TTC549 (cell line): ENCODE measurements around the gene LIPC.
"Not testable (repeated sequence)": the region's sequence is repeated elsewhere in the genome, so short reads cannot be mapped to it uniquely, and the experiment has no call there.

Experiments
- FAIRE-seq: peaks from 2 replicates; lab custom pipeline; 2012; peaks lifted over from hg19 to GRCh38; lab: Jason Lieb, UNC

LIPC gene

GRCh38 chr15:58589047-58589446, 157.3 kb downstream of the LIPC start:
- no peak for FAIRE-seq

GRCh38 chr15:58590236-58590635, 158.4 kb downstream of the LIPC start:
- FAIRE-seq = no peak

- FAIRE-seq = no peak
Measured at GRCh38 chr15:58590926-58591325, 159.1 kb downstream of the LIPC start.

GRCh38 chr15:58593870-58594269, 162.1 kb downstream of the LIPC start:
- no peak for FAIRE-seq

GRCh38 chr15:58594898-58595297, 163.1 kb downstream of the LIPC start:
- FAIRE-seq = no peak

GRCh38 chr15:58595516-58596263, 163.9 kb downstream of the LIPC start:
- no peak for FAIRE-seq

GRCh38 chr15:58597943-58598828, 166.4 kb downstream of the LIPC start:
- no peak for FAIRE-seq

GRCh38 chr15:58598829-58599210, 167.0 kb downstream of the LIPC start:
- FAIRE-seq = no peak

- FAIRE-seq = no peak
Measured at GRCh38 chr15:58602823-58603222, 171.0 kb downstream of the LIPC start.

GRCh38 chr15:58603927-58604326, 172.1 kb downstream of the LIPC start:
- not testable (repeated sequence) for FAIRE-seq

- FAIRE-seq = no peak
Measured at GRCh38 chr15:58604455-58604923, 172.7 kb downstream of the LIPC start.

- FAIRE-seq = no peak
Measured at GRCh38 chr15:58605931-58606530, 174.2 kb downstream of the LIPC start.

GRCh38 chr15:58606577-58607080, 174.8 kb downstream of the LIPC start:
- no peak for FAIRE-seq

- FAIRE-seq = no peak
Measured at GRCh38 chr15:58608129-58608590, 176.4 kb downstream of the LIPC start.

GRCh38 chr15:58608711-58609110, 176.9 kb downstream of the LIPC start:
- no peak for FAIRE-seq

- FAIRE-seq = no peak
Measured at GRCh38 chr15:58611731-58612676, 180.2 kb downstream of the LIPC start.

GRCh38 chr15:58616171-58616570, 184.4 kb downstream of the LIPC start:
- no peak for FAIRE-seq
